Central memory CD4-positive, alpha-beta T cell (primary cell): ENCODE measurements around the gene PGBD5.
A peak's percentile ranks its signal among the peaks of the same experiment; 100 is the strongest.

Experiments
- DNase-seq: peaks from one replicate; pipeline ENCODE4 v3.0.0; 2022

PGBD5 gene

DNA sequence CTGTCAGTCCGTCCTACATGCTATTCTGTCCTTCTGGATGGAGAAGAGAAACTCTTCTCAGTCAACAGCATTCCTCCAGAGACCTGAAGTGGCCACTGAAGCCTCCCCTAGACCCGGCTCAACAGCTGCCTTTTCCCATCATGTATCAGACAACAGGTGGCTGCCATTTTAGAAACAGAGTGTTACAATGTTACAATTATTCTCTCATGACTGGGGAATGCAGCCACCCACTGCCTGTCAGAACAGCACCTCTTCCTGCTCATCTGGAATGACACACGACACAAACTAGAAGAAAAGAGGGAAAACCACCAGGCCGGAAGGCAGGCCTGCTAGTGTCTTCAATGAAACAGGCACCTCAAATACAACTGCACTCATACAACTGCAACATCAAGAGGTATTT, 105.3 kb downstream of the PGBD5 start:
- DNase-seq = no peak

DNA sequence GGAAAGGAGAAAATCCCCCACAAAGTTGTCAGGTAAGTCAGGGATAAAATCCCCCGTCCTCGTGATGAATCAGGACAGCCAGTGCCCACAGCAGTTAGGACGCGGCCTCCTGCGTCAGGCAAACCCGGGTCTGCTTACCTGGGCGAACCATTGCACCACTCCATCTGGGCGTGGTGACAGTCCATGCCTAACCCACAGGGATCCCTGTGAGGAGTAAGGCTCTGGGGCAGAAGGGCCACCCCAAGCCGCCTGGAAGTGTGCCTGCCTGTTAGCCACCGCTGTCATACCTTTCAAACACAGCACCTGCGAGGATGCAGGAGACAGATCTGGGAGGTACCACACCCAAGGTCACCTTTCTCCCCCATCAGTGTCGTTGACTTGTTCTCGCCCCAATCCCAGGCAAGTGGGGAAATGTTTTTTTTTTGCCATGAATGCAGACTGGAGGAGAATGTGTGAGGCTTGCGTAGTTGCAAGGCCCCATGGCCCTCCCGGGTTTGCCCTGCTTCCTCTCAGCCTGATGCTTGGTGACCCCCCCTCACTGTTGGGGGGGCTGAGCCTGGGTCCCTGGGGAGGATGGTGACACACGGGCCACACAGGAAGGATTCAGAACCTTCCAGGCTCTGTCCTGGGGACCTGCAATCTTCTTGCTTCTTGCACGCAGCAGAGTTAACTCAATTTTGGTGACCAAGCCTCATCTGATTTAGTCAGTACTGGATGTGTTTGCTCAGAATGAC, 107.0 kb downstream of the PGBD5 start:
- no peak for DNase-seq

DNA sequence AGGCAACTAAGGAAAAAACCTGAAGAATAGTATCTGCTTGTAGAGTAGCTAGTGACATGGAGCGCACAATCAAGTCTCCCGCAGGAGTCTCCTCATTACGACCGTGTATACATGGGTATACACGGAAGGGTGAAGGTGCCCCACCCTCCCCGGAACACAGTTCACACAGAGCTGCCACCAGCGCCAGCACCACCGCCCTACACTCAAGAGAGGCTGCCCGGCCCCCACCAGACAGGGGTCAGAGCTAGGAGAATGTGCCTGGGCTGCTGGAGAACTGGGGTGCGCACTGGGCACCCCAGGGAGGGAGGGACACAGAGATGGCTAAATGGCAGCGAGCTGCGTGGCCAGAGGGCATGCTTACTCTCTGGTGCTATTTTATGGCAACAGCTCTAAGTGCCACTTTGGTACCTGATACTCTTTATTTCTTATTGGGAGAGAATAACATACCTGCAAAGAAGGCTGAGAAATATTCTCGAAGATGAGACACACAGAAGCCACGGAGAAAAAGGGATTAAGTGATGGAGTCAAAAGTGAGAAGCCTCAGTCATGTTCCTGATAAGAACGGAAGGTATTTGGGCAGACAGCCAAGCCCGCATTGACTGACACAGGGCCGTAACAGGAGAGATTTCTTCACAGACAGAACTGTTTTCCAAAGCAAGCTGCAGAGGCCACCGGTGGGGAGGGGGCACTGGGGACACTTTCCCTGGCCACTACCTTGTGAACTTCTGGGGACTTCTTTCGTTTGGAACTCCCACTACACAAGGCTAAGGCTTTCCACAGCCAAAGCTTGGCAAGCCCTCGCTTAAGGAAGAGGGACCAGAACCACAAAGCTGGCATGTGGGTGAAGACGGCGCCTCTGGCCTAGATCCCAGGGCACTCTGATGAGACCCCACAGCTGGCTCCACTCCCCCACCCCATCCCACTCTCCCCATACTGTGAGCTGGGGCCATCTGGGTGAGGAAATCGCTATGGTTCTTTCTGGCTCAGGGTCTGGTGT, 108.0 kb downstream of the PGBD5 start:
- no peak for DNase-seq

DNA sequence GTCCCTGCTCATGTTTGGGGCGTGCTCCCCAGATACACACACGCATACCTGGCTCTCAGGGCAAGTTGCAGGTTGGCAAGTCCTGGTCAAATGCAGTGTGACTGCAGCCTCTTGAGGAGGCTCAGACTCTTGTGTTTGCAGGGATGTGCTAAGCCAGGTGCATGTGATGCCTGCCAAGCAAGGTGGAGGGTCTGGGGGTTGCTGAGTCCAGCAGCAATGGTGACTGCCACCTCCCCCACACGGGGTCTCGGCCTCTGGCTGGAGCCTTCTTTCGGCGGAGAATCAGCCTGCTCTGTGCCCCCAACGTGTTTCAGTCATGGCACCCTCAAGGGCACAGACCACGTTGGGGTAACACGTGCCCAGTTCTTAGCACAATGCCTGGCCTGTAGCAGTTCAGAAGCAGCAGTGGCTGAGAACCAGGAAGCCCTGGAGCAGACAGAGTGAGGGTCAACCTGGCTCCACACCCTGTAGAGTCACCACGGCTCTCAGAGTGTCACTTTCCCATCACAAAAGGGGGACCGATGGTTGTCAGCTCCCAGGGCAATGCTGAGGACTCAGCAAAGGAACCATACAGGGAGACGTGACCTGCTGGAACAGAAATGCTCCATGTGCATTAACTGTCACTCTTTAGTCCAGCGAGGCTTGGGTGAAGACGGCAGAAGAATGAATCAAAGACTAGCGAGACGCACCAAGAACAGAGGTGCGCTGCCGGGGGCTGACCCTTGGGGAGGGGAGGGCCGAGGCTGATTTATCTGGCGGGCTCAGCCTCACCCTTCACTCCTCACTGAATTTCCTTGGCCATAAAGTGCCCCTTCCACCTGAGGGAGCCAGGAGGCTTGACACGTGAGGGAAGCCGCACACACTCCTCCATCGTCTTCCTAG, 109.0 kb downstream of the PGBD5 start:
- DNase-seq = no peak

DNA sequence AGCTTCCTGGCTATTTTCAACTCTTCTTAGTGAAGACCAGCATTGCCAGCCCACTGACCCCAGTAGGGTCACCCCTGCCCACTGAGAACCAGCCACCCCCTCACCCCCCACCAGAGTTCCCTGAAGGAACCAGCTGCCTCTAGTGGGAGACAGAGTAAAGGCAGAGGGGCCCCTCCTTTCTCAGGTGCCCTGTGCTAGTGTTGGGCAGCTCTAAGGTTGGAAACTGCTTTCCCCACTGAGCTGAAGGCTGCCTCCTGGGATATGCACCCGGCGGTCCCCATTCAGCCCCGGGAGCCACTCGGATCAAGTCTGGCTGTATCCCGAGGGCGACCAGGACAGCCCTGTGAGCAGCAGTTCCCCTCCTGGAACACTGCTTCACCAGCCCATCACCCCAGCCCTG, 111.0 kb downstream of the PGBD5 start:
- DNase-seq = no peak

DNA sequence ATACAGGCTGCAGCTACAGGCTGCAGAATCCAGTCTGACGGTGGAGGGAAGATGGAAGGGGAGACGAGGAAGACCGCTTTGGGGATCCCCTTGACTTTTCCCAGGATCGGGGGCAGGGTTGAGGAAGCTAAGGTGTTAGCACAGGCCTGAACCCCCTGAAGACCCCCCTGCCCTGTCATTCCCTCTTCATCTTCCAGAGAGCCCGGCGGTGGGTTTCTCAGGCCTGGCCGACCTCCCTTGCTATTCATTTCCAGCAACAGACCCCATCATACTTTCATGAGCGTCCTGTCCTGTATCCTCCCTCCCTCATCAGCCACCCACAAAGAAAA, 112.0 kb downstream of the PGBD5 start:
- DNase-seq = no peak

DNA sequence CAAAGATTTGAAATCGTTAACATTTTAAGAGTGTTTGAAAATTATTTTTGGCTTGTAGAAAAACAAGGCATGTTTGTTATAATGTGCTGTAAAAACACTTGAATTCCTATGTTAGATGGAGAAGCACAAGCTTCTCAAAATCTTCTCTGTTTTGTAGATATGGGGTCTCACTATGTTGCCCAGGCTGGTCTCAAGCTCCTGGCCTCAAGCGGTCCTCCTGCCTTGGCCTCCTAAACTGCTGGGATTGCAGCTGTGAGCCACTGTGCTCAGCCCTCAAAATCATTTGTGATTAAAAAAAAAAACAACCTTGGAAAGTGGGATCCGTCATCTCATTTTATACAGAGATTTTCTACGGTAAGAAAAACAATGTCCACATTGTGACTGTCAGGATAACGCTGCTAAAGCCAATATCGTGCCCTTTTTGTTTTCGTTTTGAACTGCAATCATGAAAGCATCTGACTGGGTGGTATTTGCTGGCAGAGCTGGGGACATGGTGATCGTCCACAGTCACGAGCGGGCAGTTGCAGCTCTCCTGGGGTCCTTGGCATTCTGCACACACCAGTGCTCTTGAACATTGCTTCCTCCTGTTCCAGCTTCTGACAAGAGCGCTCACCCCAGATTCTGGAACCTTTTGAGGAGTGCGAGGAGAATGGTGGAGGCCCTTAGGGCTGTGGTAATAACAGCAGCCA, 112.5 kb downstream of the PGBD5 start:
- no peak for DNase-seq

DNA sequence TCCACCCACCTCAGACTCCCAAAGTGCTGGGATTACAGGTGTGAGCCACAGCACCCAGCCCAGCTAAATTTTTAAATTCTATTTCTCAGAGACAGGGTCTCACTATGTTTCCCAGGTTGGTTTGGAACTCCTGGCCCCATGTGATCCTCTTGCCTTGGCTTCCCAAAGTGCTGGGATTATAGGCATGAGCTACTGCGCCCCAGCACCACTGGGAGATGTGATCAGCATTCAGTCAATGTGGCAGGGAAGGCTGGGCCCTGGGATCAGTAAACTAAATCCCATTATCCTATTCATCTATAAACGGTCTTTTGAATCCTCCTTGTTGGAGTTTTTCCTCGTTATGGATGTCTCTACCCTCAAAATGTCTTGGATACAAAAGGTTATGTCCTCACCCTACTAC, 113.5 kb downstream of the PGBD5 start:
- DNase-seq = no peak

DNA sequence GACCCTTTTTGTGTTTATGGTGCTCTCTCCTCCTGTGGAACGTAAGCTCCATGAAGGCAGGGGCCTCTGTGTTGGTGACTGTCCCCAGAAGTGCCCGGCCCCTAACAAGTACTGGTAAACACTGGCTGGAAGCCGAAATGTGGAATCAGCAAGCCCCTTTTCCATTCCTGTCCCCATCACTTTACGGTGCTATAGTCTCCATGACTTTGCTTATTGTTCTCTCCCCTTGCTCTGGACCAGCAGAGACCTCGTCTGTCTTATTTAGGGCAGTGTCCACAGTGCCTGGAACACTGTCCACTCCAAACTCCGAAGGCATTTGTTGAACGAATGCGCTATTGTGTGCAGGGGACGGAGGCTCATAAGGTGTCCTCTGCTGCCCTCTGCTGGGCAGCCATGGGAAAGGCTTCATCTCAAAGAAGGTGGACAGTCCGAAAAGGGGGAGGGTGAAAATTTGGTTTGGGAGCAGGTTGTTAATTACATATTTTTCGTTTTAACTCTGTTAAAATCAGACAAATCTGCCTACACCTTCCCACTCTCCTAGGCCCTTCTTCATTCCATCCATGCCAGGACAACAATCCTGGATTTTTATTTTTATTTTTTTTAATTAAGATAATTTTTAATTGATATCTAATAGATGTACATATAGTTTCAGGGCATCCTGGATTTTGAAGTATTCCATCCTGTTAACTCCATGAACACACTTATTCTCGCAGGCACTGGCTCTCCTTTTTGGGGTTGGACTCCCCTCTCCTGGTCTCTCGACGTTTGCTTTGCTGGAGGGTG, 115.6 kb downstream of the PGBD5 start:
- DNase-seq = peak; percentile 45

DNA sequence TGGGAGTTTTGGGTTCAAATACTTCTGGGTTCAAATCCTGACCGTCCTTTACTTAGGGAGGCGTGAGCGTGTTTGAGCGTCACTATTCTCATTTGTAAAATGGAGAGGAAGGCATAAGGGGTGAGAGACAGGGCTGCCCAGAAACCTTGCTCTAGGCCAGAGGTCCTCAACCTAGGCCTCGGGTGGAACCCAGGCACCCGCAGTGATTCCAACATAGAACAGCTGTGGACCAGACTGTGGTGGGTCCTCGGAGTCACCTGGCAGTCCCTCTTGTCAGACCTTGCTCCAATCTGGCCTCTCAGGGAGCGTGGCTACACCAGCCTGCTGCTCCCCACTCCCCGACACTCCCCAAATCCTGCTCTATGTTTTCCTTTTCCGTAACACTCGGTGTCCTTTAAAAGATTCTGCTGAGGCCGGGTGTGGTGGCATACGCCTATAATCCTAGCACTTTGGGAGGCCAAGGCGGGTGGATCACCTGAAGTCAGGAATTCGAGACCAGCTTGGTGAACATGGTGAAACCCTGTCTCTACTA, 116.4 kb downstream of the PGBD5 start:
- DNase-seq = no peak

DNA sequence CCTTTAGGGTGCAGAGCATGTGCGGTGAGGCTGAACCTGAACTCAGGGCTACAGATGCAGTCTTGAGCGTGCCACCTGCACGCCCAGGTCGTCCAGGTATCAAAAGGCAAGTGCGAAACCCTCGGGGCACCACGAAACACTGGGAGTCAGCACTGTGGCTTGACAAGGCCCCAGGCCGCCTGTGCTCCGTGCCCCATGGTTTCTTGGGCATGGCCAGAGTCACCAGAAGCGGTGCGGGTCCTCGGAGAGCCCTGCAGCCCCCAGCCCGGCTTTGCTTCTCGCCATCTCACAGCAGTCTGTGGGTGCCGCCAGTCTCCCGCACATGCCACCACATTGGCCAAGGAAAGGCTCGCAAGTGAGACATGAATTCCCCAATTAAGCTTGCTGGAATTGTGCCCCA, 117.3 kb downstream of the PGBD5 start:
- no peak for DNase-seq

DNA sequence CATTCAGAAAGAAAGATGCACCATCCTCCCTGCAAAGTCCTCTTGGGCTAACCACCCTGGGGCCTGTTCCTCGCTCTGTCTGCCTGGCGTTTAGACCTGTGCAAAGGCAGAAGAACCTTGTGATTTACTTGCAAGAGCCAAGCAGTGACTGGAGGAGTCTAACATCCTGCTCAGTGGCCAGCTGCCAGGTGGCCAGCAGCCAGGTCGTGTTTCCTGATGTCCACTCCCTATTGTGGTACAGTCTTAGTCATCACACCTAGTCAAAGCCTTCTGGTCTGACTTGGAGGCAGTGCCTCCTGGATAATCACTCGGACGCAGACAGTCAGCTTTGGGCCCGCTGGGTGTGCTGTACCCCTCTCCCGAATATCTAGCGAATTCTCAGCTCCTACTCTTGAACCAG, 118.1 kb downstream of the PGBD5 start:
- DNase-seq = no peak

DNA sequence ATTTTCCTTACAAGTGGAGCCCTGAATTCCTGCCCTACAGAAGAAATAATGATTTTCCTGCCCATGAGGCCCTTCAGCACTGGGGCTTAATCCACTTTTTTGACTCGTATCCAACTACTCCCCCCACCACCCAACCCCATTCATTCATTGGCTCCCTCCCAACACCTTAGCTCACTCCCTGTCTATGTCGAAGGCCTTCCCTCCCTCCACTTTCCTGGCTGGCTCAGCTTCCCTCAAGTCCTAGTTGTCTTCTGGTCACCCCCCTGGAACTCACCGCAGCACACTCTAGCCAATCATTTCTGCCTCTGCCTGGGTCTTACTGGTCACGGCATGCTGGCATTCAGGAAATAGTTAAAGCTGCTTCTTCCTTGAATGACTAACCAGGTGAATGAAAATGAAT, 118.9 kb downstream of the PGBD5 start:
- DNase-seq = no peak

DNA sequence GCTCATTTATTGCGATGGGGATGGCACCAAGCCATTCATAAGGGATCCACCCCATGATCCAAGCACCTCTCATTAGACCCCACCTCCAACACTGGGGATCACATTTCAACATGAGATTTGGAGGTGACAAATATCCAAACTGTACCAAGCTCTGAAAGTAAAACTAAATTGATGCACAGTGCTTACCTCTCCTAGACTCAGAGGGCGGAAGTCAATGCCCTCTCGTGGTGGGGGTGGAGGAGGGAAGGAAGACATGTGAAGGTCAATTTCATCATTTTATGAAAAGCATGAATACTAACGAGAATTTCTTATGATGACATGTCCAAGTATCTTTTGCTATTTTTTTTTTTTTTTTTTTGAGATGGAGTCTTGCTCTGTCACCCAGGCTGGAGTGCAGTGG, 120.0 kb downstream of the PGBD5 start:
- DNase-seq = no peak

DNA sequence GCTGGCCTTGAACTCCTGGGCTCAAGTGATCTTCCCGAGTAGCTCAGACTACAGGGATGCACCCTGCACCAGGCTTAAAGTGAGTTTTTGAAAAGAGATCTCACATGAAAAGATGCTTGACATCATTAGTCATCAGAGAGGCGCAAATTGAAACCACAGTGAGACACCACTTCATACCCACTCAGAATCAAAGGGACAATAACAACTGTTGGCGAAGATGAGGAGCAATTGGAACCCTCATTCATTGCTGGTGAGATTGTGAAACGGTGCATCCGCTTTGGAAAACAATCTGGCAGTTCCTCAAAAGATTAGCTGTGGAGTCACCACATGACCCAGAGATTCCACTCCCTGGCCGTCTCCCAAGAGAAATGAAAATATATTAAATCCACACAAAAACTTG, 122.3 kb downstream of the PGBD5 start:
- DNase-seq = no peak

DNA sequence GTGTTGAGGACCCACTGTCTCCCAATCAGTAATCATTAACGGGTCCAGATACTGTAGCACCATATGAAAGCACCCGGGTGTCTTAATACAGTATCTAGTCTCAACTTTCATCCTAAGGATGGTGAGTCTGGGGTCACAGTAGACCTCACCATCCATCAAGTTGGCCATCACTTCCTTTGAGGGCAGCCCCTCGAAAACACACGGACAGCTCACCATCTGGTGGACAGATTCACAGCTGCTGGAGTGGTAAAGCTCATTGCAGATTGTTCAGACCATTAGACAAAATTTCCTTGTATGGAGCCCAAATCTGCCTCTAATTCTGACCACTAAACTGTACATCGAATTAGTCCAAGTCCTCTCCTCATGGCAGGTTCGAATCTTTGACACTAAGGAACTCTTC, 123.1 kb downstream of the PGBD5 start:
- no peak for DNase-seq

DNA sequence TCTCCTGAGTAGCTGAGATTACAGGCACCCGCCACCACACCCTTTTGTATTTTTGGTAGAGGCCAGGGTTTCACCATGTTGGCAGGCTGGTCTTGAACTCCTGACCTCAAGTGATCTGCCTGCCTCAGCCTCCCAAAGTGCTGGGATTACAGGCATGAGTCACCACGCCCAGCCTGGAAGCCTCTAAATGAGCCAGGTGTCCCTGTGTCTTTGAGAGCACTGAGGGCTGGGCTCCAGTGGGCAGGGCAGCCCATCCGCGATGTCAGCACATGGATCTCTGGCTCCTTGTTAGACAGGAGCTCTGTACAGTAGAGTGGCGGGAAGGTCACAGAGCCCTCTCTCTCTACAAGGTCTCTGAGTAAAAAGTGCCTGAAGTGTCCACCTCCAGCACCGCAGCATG, 124.3 kb downstream of the PGBD5 start:
- DNase-seq = no peak

DNA sequence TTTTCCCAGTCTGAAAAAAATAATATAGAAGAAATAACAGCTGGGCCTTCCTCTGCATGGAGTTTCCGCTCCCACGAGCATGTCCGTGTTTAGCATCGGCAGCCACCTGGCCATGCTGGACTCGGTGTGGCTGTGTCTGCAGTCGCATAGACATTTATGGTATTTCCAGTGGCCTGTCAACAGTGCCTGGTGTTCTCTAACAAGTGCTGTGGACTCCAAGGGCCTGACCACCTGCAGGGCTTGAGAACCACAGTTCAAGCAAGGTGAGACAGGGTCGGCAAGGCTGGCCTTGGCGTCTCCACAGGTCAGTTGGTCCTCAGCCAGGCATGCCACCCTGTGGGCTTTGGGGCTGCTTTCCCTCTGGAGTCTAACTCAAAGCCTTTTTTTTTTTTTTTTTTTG, 124.8 kb downstream of the PGBD5 start:
- DNase-seq = no peak

DNA sequence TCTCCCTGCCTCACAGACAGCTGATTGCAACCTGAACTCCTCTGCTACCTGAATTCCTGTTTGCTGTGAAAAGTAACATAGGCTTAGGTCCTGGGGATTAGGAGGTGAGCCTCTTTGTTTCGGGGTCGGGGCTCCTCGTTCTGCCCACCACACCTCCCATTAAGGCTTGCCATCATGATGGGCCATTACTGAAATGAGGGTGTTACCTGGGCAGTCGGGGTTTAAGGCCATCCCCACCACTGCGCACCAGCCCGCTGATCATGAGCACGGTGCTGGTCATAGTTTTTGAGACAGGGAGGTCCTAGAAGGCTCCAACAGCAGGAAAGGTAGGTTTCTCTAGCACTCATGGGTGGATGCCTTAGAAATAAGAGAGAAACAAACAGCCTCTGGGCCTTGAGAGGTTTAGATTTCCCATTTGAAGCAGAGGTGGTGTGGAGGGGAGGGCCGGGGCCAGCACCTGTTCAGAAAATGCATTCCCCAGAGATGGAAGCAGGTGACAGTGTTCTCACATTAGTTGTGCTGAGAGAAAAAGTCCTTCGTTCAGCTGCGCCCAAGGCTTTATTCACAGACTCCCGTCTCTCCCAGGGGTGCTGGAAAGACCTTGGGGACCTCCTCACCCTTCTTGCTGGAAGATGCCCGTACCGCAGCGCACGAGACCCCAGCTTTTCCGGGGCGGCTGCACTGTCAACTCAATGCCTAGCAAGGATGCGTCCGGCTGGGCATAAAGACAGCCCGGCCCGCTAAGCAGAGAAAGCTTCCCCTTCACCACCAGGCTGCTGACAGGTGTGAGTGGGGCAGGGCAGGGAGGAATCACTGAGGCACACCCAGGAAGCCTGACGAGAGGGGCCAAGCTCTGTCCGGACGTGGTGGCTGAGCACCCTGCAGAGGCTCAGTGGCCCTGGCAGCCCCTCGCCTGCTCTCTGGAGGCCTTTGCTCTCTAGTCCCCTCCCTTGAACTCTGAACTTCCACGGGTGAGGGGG, 125.5 kb downstream of the PGBD5 start:
- no peak for DNase-seq
